ENCODE results near the gene PODXL2. TPM values are rescaled to one million over a fixed set of nuclear protein-coding genes. Genes with fewer than 3 reads are reported as not detected.

The PODXL2 gene
- total RNA-seq, 1 donor from 2014 or later = 10.7 TPM

DNA sequence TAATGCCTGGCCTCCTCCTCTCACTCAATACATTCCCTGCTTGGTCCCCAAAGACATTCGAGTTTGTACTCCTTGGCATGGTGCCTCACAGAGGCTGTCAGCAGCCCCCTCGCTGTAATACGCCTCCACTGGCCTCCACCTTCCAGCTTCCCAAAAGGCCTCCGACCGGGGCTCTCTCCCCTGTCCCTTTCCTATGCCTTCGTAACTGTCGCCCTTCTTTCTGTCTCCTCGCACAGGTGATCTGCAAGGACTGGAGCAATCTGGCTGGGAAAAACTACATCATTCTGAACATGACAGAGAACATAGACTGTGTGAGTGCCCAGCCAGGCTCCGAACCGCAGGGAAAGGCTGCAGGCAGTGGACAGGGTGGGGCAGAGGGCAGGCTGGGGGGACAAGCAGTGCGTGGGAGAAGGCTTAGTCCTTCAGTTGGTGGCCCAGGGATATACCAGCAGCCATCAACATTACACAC is 33.0 kb downstream of the PODXL2 start:
- Mint-ChIP-seq H3K4me3 (ENCODE audit: unreplicated experiment) (no peak overlapping the region), H3K27ac (ENCODE audit: unreplicated experiment) (peak overlapping the region; percentile 24), H3K9me3 (ENCODE audit: low read depth) (no peaks in the 10 kb centered on the region), H3K36me3 (ENCODE audit: low read depth) (no peaks in the 10 kb centered on the region), H3K27me3 (ENCODE audit: low read depth) (no peaks in the 10 kb centered on the region), H3K4me1 (ENCODE audit: low read depth) (peaks cover 57% of the 10 kb centered on the region)
- TF ChIP-seq, protein P1, sequence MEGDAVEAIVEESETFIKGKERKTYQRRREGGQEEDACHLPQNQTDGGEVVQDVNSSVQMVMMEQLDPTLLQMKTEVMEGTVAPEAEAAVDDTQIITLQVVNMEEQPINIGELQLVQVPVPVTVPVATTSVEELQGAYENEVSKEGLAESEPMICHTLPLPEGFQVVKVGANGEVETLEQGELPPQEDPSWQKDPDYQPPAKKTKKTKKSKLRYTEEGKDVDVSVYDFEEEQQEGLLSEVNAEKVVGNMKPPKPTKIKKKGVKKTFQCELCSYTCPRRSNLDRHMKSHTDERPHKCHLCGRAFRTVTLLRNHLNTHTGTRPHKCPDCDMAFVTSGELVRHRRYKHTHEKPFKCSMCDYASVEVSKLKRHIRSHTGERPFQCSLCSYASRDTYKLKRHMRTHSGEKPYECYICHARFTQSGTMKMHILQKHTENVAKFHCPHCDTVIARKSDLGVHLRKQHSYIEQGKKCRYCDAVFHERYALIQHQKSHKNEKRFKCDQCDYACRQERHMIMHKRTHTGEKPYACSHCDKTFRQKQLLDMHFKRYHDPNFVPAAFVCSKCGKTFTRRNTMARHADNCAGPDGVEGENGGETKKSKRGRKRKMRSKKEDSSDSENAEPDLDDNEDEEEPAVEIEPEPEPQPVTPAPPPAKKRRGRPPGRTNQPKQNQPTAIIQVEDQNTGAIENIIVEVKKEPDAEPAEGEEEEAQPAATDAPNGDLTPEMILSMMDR (IDR thresholded peaks at IDR 0.05) = no peak
- DNase-seq (ENCODE audit: low spot score) = no peak

DNA sequence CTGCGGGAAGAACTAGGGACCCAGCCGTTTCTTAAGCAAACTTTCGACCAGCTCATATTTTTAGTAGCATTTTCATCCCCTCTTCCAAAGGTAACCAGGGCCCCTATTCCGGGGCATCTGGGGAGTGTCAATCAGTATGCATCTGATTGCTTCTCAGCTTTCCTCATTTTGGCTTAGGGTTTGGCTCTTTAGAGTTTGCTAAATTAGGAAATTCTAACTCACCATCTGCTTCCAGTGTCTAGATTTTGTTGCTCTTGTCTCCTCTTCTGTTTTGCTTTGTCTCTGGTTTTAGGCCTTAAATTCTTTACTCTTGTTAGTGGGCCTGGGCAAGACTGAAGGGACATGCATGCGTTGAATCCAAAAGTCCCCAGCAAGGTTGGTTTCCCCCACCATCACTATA is 34.2 kb downstream of the PODXL2 start:
- TF ChIP-seq, protein P1 (IDR thresholded peaks at IDR 0.05) = no peak
- DNase-seq (ENCODE audit: low spot score) = no peak
- Mint-ChIP-seq H3K36me3 (ENCODE audit: low read depth) (no peaks in the 10 kb centered on the region), H3K27me3 (ENCODE audit: low read depth) (no peaks in the 10 kb centered on the region), H3K27ac (ENCODE audit: unreplicated experiment) (peak overlapping the region; percentile 57), H3K9me3 (ENCODE audit: low read depth) (no peaks in the 10 kb centered on the region), H3K4me1 (ENCODE audit: low read depth) (peaks cover 46% of the 10 kb centered on the region), H3K4me3 (ENCODE audit: unreplicated experiment) (no peak overlapping the region)

DNA sequence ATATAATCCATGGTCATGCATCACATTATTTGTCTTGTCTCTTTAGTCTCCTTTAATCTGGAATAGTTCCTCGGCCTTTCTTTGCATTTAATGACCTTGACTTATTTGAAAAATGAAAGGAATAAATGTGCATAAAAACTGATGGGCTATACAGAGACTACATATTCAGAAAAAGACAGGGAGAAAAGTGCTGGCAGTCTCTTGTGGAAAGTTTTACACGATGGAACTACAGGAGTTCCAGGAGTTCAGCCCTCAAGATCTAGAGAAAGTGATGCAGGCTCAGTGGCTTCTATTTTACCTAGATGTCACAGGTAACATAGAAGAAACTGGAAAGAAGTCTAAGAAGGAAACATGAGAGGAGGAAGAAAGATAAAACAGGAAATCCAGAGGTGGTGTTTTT is 36.2 kb downstream of the PODXL2 start:
- H3K36me3 Mint-ChIP-seq (ENCODE audit: low read depth) = no peaks in the 10 kb centered on the region

DNA sequence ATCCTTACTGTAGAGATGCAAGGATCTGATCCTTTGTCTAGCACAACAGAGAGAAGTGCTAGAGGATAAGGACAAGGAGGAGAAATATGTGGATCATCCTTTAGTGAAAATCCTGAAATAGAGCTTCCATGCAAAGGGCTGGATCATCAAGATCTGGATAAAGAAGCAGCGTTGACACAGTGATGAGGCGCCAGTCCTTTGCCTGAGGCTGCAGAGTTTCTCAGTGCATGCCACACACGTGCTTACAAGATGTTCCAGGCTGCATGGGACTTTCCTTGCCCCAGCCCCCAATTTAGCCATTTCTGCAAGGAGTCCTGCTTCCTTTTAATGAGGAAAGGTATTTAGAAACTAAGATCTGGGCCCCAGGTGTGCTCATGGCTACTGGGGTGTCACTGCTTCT is 36.6 kb downstream of the PODXL2 start:
- H3K4me1 Mint-ChIP-seq (ENCODE audit: low read depth) = peaks cover 26% of the 10 kb centered on the region
- H3K27ac Mint-ChIP-seq (ENCODE audit: unreplicated experiment) = no peak overlapping the region
- H3K9me3 Mint-ChIP-seq (ENCODE audit: low read depth) = no peaks in the 10 kb centered on the region
- H3K4me3 Mint-ChIP-seq (ENCODE audit: unreplicated experiment) = no peak overlapping the region
- DNase-seq (ENCODE audit: low spot score) = no peak
- H3K27me3 Mint-ChIP-seq (ENCODE audit: low read depth) = no peaks in the 10 kb centered on the region
- no peaks in the 10 kb centered on the region for H3K36me3 Mint-ChIP-seq (ENCODE audit: low read depth)
- TF ChIP-seq, protein P1 (IDR thresholded peaks at IDR 0.05) = no peak

More for the DNA sequence above, 36.2 kb downstream of the PODXL2 start:
- Mint-ChIP-seq H3K4me3 (ENCODE audit: unreplicated experiment) (no peak overlapping the region), H3K27me3 (ENCODE audit: low read depth) (no peaks in the 10 kb centered on the region), H3K27ac (ENCODE audit: unreplicated experiment) (no peak overlapping the region), H3K4me1 (ENCODE audit: low read depth) (peaks cover 28% of the 10 kb centered on the region), H3K9me3 (ENCODE audit: low read depth) (no peaks in the 10 kb centered on the region)
- TF ChIP-seq, protein P1 (IDR thresholded peaks at IDR 0.05) = no peak
- DNase-seq (ENCODE audit: low spot score) = no peak

DNA sequence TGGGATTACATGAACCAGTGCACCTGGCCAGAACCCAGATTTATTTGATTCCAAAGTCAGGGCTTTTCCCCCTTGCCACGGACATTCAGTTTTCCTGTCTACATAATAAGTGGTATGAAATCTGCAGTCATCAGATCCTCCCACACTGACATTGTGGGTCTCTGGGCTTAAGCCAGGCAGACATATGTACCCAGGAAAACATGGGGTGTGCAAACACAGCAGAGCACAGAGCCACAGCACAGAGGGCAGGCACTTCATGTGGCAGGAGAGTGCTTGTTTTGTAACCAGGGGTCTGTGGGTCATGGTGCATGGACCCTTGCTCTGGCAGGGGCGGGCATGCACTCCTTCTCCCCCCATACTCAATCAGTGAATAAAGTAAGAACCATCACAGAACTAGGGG is 37.7 kb downstream of the PODXL2 start:
- Mint-ChIP-seq H3K4me3 (ENCODE audit: unreplicated experiment) (no peak overlapping the region), H3K36me3 (ENCODE audit: low read depth) (no peaks in the 10 kb centered on the region), H3K27me3 (ENCODE audit: low read depth) (no peaks in the 10 kb centered on the region), H3K9me3 (ENCODE audit: low read depth) (no peaks in the 10 kb centered on the region), H3K27ac (ENCODE audit: unreplicated experiment) (no peak overlapping the region), H3K4me1 (ENCODE audit: low read depth) (peaks cover 22% of the 10 kb centered on the region)
- DNase-seq (ENCODE audit: low spot score) = no peak
- TF ChIP-seq, protein P1 (IDR thresholded peaks at IDR 0.05) = no peak

Data from chondrocyte (in vitro differentiated cells).